ENCODE measurements around the gene CDH13.

Gene CDH13

GRCh38 chr16:83455716-83456115 lies 828.9 kb downstream of the CDH13 start:
- no peak for DNase-seq

- DNase-seq = no peak
These were observed 830.2 kb downstream of the CDH13 start for GRCh38 chr16:83456934-83457333.

- peak; percentile 85 for DNase-seq
These were observed 831.8 kb downstream of the CDH13 start for GRCh38 chr16:83458612-83459011.

GRCh38 chr16:83464991-83465390 lies 838.2 kb downstream of the CDH13 start:
- no peak for DNase-seq

- peak; percentile 74 for DNase-seq
These were observed 843.6 kb downstream of the CDH13 start for GRCh38 chr16:83470416-83470815.

GRCh38 chr16:83472776-83473501 lies 846.2 kb downstream of the CDH13 start:
- DNase-seq = peak; percentile 61

- DNase-seq = peak; percentile 65
These were observed 847.3 kb downstream of the CDH13 start for GRCh38 chr16:83473926-83474650.

GRCh38 chr16:83475108-83475507 lies 848.3 kb downstream of the CDH13 start:
- DNase-seq = no peak

- no peak for DNase-seq
These were observed 854.8 kb downstream of the CDH13 start for GRCh38 chr16:83481589-83481988.

- DNase-seq = no peak
These were observed 855.9 kb downstream of the CDH13 start for GRCh38 chr16:83482545-83483162.

GRCh38 chr16:83490073-83490472 lies 863.3 kb downstream of the CDH13 start:
- DNase-seq = no peak

- DNase-seq = no peak
These were observed 867.7 kb downstream of the CDH13 start for GRCh38 chr16:83494459-83494858.

- no peak for DNase-seq
These were observed 874.7 kb downstream of the CDH13 start for GRCh38 chr16:83501481-83501880.

GRCh38 chr16:83508295-83508694 lies 881.5 kb downstream of the CDH13 start:
- no peak for DNase-seq

- no peak for DNase-seq
These were observed 882.5 kb downstream of the CDH13 start for GRCh38 chr16:83509316-83509715.

- DNase-seq = no peak
These were observed 884.1 kb downstream of the CDH13 start for GRCh38 chr16:83510906-83511305.

- peak; percentile 92 for DNase-seq
These were observed 886.4 kb downstream of the CDH13 start for GRCh38 chr16:83513008-83513755.

GRCh38 chr16:83515395-83515794 lies 888.6 kb downstream of the CDH13 start:
- DNase-seq = no peak

- DNase-seq = no peak
These were observed 890.2 kb downstream of the CDH13 start for GRCh38 chr16:83516931-83517330.

- DNase-seq = no peak
These were observed 890.6 kb downstream of the CDH13 start for GRCh38 chr16:83517398-83517797.

GRCh38 chr16:83520596-83520995 lies 893.8 kb downstream of the CDH13 start:
- DNase-seq = no peak

- DNase-seq = peak; percentile 97
These were observed 903.5 kb downstream of the CDH13 start for GRCh38 chr16:83530293-83530692.

- no peak for DNase-seq
These were observed 905.9 kb downstream of the CDH13 start for GRCh38 chr16:83532634-83533033.
